ENCODE measurements around the gene YIF1A.

YIF1A gene

DNA sequence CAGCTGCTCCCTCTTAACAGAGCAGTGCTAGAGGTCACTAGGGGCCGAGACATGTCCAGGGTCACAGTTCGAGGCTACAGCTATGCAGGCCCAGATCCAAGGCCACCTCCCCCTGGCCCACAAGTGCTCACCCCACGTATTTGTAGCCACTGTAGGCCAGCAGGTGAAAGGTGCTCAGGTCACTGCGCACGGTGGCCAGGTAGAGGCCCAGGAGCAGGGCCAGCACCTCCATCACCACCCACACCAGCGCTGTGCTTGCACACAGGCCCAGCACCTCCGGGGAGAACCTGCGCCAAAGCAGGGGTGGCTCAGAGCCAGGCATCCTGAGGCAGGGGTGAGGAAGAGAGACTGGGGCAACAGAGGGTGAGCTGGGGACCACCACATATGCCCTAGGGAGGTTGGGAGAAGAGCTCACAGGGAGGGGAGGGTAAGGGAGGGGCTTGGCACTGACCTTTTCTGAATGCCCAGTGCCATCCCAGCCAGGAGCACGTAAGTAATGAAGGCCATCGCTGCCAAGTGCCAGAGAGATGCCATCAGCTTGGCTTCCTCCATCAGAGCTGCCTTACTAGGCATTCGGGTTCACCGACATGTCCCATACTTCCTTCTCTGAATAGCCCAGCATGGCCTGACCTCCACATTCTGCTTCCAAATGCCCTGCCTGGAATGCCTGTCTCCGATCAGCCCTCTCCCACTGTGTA is 3.5 kb downstream of the YIF1A start:
- TF ChIP-seq, protein P1, sequence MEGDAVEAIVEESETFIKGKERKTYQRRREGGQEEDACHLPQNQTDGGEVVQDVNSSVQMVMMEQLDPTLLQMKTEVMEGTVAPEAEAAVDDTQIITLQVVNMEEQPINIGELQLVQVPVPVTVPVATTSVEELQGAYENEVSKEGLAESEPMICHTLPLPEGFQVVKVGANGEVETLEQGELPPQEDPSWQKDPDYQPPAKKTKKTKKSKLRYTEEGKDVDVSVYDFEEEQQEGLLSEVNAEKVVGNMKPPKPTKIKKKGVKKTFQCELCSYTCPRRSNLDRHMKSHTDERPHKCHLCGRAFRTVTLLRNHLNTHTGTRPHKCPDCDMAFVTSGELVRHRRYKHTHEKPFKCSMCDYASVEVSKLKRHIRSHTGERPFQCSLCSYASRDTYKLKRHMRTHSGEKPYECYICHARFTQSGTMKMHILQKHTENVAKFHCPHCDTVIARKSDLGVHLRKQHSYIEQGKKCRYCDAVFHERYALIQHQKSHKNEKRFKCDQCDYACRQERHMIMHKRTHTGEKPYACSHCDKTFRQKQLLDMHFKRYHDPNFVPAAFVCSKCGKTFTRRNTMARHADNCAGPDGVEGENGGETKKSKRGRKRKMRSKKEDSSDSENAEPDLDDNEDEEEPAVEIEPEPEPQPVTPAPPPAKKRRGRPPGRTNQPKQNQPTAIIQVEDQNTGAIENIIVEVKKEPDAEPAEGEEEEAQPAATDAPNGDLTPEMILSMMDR (IDR thresholded peaks at IDR 0.05): no peak

DNA sequence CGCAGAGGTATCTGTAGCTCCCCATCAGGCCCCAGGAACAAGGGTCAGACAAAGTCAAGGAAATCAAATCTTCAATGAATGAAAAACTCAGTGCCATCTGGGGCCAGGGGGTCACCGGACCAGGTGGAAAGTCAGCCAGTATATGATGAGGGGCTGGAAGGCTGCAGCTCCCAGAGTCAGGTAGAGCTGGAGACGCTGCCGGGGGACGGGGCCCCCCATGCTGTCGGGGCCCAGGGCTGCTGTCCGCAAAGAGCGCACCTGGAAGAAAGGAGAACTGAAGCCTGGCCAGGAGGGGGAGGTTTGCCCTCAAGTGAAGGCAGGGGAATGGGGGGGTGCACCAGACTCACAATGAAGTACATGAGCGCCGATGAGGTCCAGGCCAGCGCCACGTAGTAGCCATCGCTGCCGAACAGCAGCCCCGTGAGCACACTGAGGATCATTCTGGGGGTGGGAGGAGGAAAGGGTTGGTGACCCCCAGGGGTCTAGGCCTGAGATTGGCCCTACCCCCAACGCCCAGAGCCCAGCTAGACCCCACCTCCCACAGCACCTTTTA is 4.3 kb downstream of the YIF1A start:
- TF ChIP-seq, protein P1 (IDR thresholded peaks at IDR 0.05): no peak

GRCh38 chr11:66283461-66284105 is 5.4 kb downstream of the YIF1A start:
- TF ChIP-seq, protein P1 (IDR thresholded peaks at IDR 0.05): no peak

- TF ChIP-seq, protein P1 (IDR thresholded peaks at IDR 0.05): peak; percentile 97
Observed at GRCh38 chr11:66282468-66283455, 6.2 kb downstream of the YIF1A start.

GRCh38 chr11:66281776-66282467 is 7.0 kb downstream of the YIF1A start:
- TF ChIP-seq, protein P1 (IDR thresholded peaks at IDR 0.05): no peak

- TF ChIP-seq, protein P1 (IDR thresholded peaks at IDR 0.05): no peak
Observed at GRCh38 chr11:66281001-66281400, 7.9 kb downstream of the YIF1A start.

GRCh38 chr11:66280428-66280827 is 8.5 kb downstream of the YIF1A start:
- TF ChIP-seq, protein P1 (IDR thresholded peaks at IDR 0.05): no peak
